HG03442 (cell line): Measurements from ENCODE around the gene HSPA12A.

ENCODE experiments used
- ATAC-seq: cut with Tn5 transposase; IDR thresholded peaks from one replicate; pipeline ENCODE4 v1.9.1; 2021; ENCODE audit warnings: mild to moderate bottlenecking, moderate library complexity; ENCODE audit not compliant: unreplicated experiment

Gene HSPA12A, protein sequence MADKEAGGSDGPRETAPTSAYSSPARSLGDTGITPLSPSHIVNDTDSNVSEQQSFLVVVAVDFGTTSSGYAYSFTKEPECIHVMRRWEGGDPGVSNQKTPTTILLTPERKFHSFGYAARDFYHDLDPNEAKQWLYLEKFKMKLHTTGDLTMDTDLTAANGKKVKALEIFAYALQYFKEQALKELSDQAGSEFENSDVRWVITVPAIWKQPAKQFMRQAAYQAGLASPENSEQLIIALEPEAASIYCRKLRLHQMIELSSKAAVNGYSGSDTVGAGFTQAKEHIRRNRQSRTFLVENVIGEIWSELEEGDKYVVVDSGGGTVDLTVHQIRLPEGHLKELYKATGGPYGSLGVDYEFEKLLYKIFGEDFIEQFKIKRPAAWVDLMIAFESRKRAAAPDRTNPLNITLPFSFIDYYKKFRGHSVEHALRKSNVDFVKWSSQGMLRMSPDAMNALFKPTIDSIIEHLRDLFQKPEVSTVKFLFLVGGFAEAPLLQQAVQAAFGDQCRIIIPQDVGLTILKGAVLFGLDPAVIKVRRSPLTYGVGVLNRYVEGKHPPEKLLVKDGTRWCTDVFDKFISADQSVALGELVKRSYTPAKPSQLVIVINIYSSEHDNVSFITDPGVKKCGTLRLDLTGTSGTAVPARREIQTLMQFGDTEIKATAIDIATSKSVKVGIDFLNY

DNA sequence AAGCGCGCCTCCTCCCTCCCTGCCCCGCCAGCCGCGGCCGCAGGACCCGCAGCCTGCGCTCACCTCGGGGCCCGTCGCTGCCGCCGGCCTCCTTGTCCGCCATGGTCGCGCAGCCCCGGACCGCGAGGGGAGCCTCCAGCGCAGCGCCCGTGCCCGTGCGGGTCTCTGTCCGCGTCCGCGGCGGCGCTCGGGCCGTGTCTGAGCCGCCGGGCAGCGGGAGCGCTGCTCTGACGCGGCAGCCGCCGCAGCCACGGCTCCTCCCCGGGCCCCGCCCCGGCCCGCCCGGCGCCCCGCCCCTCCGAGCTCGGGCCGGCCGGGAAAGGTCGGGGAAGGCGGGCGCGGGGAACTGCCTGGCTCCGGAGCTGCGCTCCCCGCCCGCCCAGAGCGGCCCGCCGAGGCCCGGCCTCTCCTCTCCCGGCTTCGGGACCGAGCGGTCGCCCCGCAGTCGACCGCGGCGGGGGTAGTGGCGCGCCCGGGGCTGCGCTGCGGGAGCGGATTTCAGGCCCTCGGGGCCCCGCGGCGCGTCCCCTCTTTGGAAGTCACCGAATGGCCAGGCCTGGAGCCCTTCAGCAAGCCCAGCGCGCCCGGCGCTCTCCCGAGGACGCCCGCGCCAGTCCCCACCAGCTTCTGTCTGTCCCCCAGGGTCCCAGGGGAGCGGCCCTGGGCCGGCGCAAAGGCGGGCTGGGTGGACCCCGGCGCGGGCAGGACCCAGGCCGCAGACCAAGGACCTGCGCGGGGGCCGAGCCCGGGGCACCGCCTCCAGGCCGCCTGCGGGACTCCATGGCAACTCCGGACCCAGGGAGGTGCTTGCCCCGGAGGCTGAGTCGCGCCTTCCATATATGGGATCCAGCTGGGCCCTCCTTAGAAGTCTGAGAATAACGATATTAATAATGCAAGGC lies at the start of gene HSPA12A:
Gene HSPA12A, minus strand, starts transcription at position 200 of the 899 bp plus-strand sequence. Its CDS starts 97 bp downstream, at position 103.
- ATAC-seq, result peak; percentile 95

DNA sequence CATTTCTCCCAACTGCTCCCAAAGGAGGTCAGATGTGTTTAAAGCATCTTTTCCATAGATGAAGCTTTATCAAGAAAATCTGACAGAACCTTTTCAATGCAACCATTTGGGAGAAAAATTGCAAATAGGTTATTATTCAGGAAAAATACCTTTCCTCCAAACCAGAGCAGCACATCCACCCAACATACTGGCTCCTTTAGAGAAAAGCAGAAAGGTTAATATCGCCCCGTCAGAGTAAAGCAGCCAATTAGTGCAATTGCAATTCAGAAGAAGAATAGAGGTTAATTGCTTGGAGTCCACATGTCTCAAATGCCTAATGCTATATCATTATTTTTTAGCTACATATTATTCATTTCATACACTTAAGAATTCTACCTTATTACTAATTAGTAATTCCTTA lies 48.9 kb upstream of the HSPA12A start:
- ATAC-seq, result no peak

DNA sequence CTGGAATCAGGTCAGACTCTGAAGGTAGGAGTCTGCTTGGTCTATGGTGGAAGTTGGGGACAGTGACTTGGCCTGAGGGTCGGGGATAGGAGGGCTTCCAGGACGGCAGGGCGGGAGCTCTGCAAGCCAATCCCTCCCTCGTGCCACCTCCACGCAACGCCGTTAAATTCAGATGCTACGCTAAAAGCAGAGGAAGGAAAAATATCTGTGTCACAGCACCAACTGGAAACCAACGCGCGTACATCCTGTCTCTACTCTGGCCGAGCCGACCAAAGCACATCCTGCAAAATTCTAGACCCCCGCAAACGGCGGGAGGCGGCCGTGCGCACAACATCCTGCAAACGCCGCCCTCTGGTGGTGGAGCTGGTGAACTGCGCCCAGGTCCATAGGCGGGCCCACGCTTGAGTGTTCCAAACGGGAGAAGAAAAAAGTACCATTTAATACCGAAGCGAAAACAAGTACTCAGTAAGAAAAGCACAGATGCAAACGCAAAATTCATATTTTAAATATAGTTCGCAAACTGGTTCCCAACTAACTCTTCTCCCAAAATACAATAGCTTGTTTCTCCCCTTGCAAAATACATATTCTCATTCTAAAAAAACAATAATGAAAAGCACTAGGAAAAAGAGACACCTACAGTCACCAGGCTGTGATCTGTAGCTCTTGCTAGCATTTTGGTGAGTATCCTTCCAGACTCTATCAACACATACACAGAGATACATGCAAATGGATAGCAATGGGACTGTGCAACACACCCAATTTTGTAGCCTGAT lies 45.7 kb upstream of the HSPA12A start:
- peak; percentile 77 for ATAC-seq

DNA sequence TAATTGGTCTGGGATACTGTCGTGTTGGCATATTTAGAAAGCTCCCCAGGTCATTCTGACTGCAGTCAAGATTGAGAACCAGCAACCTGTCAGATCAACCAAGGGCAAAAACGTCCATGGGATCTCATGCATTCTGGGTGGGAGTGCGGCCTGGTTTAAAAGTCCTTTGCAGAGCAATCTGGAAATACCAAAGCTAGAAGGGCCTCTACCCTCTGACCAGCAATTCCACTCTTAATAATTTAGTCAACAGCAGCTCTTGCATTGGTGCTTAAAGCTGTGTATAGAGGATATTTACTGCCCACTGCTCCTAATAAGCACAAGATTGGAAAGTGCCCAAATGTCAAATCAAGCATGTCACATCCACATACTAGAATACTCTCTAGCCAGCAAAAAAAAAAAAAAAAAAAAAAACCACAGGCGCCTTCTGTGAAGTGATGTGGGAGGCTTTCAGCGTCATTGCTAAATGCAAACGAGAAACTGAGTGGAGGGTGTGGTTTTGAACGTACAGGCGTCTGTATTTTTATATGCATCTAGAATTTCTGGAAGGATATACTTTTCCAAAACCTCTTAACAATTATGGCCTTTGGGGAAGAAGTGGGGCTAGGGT lies 44.8 kb upstream of the HSPA12A start:
- no peak for ATAC-seq

DNA sequence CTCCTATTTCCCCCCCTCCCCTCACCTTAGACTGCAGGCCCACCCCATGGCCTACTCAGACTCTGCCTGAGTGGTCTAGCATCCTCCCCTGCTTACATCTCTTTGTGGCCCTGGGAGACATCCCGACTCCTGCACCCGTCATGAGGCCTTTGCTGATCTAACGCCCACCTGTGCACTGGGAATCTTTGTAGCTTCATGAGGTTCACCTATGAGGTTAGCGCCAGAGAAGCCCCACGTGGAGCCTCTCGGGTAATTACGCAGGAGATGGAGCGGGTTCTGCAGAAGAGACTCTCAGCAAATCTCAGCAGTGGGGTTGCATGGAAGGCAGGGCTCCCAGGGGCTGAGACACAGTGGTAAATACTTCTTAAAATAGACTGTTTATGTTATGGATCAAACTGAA lies 43.5 kb upstream of the HSPA12A start:
- ATAC-seq, result no peak

DNA sequence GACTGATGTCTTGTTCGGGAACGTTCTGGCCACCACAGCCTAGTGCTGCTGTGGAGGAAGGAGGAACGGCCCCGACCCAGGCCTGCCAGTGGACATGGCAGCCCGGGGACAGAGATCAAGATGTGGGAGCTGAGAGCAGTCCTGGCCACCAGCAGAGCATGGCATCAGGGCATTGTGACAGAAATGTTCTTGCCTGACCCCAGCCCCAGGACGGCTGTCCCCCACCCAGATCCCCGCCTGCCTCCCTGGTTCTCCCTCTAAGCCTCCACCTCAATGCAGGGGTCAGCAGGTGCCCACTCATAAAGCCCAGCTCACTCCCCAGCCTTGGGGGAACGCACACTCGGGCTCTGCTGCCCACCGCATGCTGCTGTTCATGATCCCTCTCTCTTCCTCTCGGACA lies 42.9 kb upstream of the HSPA12A start:
- ATAC-seq, result no peak

DNA sequence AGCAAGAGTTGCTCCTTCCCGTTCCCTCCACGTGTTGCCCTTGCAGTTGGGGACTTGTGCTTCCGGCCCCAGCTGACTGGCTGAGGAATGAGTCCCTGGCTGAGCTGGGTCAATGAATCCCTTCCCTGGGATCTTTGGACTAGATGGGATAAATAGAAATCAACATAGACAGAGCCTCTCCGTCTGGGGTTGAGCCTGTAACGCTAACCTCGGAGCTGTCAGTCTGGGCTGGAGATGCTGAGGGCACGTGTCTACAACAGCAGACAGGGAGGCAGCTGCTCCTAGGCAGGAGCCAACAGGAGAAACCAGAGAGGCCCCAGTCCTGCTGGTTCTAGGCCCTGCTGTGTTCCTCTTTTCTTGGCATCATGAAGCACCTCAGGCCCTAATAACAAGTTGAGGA lies 42.3 kb upstream of the HSPA12A start:
- ATAC-seq, result no peak

DNA sequence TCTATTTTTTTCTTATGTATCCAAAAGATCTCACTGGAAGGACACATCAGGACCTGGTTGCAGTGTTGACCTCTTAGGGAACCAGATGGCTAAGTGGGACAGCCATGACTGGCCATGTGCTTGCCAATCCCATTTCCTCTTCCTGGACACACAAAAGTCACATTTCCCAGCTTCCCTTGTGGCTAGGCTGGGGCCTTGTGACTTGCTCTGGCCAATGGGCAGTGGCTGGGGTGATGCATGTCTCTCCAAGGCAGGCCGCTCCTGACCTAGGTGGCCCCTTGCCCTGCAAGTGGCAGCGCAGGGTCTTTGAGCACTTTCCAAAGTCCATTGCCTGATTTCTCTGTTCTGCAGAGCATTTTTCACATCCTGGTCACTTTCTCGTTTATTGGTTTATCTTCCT lies 41.7 kb upstream of the HSPA12A start:
- no peak for ATAC-seq

DNA sequence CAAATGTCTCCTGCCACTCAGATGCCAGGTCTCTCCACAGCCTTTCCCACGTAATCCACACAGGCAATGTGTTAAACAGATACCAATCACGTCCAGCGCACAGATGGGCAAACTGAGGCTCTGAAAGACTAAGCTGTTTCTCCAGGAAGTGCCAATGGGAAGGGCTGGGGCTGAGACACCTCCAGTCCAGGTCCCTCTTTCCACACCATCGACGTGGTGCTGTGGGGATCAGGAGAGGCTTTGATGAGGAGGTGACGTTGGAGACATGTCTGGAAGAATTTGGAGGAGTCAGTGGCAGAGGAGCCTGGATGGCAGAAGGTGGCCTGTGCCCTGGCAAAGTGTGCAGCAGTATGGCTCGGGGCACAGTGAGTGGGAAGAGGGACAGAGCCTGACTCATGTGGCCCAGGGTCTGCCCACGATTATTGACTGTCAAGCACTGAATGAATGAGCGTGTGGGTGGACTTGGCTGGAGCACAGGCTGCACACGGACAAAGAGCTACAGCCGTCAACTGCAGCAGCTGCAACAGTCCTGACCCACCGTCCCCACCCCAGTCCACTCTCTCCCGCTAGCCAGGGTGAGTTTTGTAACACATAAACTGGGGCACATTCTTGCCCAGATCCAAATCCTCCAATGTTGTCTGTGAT lies 40.8 kb upstream of the HSPA12A start:
- no peak for ATAC-seq

DNA sequence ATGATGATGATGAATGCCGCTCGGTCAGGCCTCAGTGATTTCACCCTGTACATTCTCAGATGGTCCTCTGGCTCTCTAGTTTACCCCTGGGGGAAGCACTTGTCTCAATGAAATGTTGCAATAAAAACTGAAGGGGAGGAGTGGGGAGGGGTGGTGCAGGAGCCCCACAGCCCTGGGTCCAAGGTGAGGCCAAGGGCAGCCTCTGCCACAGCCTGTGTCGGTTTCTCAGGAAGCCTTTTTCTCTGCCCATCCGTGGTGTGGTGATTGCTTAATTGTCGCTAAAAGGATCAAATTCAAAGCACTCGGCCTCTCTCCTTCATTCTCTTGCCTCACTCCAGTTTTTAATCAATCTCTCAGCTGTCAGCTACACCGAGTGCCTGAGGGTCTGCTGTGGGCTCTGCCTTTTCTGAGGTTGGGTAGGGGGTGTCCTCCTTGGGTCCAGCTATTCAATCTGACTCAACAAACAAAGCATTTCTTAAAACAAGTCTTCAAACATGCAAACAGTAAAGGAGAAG lies 39.1 kb upstream of the HSPA12A start:
- ATAC-seq, result no peak

DNA sequence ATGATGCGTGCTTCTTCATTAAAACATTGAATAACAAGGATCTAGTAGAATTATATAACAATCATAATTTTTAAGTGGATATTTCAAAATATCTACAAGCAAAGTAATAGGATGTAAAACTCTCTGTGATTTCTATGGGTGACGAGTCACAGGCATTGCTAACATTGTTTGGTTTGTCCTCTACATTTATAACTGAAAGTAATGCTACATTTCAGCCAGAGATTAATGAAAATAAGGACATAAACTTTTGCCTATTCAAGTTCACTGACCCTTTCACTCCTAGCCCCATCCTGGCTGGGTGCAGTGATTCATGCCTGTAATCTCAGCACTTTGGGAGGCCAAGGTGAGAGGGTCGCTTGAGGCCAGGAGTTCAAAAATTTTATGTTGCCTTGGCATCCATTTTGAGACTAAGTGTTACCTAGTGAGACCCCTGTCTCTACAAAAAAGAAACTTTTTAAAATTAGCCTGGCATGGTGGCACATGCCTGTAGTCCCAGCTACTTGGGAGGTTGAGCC lies 38.4 kb upstream of the HSPA12A start:
- ATAC-seq, result no peak

DNA sequence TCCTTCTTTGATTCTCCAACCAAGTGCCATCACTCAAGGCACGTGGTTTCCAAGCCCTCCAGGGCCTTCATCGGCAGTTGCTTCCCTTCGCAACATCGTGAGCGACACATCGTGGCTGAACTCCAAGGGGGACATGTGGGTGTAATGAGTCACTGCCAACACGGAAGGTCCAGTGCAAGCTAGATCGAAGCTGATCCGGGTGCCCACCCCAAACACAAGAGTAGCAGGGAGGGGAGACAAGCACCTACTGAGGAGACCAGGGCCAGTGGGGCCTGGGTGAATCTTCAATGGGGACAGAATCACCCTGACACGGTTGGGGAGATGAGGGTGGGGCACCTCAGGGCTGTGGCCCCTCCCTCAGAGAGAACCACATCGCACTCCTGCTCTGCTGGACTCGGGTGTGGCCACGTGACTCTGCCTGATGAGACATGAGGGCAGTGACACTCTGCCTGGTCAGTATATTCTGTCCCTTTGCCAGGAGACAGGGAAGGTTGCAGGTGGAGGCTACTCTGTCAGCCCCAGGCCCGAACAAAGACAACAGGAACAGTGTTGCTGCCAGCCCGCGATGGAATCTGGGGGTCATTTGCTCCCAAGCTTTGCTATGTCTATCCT lies 36.8 kb upstream of the HSPA12A start:
- ATAC-seq, result no peak

DNA sequence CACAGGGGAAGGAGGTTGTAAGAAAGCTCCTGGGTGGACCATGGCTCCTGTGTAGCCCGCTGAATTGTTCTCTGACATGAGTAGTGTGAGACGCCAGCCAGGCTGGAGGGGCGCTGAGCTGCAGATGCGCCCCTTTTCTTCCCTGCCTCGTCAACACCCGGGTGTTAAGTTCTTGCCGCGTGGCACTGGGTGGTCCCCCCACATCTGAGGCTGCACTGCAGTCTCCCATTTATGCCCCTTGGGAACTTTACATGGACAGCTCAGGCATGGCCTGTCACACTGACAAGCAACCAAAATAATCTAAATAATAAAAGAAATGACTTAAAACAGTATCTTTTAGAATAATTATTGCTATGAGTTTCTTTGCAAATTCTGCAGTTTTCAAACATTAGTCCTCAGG lies 34.6 kb upstream of the HSPA12A start:
- no peak for ATAC-seq

DNA sequence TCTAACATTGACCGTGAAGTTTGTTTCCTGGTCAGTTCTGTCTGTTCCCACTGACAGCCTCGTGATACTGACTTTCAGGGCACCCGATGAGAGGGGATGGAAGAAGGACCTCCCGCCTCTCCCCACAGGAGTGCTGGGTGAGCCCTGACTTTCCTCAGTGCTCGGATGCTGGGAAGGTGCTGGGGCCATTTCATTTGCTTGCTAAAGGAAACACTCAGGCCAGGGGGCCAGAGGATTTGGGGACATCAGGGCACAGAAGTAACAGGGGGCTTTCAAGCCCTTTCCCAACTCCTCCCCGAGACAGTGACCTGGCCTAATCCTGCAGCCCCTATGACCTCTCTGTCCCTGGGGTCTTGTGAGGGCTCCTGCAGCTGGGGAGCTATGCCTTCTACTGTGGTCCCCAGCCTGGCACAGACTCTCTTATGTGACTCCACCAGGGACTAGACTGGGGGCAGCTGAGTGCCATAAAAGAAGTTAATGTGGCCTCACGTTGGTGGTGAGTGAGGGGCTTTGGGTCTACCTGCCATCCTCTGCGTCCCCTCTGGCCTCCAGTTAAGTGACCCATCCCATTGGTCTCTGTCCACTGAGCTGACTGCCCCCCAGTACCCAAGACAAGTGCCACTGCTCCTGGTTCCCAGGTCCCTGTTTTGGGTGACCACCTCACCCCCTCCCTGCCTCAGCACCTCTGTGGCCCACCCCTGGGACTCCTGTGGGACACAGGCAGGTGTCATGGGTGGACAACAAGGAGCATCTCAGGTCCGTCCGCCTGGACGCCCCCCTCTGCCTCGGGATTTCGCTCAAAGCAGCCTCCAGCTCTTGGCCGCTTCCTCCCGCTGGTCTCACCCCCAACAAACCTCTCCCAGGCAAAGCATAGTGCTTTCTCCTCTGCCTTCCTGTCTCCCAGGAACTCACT lies 33.4 kb upstream of the HSPA12A start:
- ATAC-seq, result no peak

DNA sequence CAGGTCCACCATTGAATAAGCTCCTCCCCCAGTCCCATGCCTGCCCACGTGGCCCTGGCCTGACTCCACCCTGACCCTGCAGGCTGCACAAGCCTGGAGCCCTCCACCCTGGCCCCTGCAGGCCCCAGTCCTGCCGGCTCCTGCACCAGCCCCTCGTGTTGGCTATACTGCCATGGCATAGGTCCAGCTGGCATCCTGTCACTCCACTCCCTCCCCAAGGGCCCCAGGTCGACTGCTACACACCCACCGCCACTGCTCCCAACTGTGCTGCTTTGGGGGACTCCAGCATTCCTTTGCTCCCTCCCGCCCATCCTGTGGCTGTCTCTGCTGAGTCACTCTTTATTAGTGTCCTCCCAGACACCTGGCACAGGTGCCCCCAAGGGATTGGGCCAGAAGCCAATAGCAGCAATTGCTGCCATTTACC lies 32.4 kb upstream of the HSPA12A start:
- no peak for ATAC-seq

DNA sequence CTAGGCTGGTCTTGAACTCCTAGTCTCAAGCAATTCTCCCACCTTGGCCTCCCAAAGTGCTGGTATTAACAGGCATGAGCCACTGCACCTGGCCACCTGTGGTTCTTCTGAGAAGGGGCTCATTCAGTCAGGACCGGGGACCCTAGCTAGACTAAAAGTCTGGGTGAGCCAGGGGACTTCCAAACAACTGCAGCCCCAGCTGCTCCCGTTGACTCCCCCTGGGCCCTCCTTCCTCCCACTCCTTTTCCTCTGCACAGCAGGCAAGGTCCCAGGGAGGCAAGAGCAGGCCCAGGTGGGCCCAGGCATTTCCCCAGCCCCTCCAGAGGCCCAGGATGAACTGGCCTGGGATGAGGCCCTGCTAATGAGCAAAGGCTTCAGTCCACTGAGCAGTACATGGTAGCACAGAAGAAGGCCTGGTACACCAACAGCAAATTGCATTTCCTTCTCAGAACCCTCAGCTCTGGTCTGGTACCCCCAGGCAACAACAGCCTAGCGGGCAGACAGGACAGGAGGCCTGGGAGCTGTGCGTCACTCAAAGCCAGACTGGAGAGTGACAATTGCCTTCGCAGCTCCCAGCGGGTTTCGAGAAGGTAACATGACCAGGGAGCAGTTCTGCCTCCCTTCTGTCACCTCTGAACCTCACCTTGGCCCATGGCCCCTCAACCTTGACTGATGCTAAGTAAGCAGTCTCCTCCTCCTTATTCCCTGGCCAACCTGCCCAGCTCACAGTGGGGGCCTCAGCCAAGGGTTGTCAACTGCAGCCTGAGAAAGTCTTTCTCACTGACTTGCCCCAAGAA lies 30.7 kb upstream of the HSPA12A start:
- no peak for ATAC-seq

DNA sequence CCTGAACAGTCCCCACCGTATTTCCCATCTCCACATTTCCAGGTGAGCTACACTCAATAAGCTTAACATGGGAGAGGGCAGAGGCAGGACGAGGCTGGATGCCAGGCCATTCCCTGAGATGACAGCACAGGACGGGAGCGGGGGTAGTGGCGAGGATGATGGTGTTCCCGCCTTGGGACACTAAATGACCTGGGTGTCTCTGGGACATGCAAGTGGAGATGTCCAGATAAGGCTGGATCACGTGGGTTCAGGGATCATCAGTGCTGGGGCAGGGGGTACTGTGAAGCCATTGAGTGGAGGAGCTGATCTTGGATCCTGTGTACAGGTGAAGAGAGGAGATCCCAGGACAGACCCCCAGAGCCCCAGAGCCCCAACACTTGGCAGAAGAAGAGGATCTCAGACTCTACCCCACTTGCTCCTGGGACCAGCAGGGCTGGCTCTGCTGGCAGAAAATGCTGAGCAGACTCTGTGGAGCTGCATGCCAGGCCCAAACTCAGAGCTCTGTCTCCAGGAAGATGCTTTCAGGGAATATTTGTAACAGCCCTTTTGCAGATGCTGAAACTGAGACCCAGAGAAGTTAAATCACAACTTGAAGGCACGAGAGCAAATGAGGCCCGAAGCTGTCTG lies 29.7 kb upstream of the HSPA12A start:
- ATAC-seq, result no peak
